ENCODE results near the gene INSYN2B. TPM values are rescaled to one million over a fixed set of nuclear protein-coding genes. Genes with fewer than 3 reads are reported as not detected.

The INSYN2B gene
- total and polyA plus RNA-seq, 4 donors, result 0.10 to 0.63 (median 0.12) TPM; not detected in 1

DNA sequence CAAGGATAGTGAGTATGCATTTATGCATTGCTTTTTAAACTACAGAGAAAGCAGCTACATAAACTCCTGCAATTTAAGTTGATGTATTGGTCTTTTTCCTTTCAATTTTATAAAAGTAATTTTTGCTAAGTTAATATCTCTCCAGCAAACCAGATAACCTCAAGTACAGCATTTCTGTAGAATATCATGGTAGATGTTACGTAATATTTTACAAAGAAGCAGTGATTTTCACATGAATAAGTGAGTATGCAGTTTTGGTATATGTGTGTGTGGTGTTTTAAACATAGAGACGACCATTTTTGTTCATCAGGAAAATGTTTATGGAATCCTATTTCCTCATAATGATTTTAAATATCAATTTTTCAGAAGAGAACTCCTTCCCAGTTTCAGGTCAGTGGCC lies 118.9 kb downstream of the INSYN2B start:
- peaks cover 0 to 8% (median 0%) of the 10 kb centered on the region in 5 donors for H3K4me1 ChIP-seq (ENCODE audit: control insufficient read depth in 5 of 5, insufficient read depth in 5 of 5, low read length in 5 of 5)
- H3K4me3 ChIP-seq, result no peak overlapping the region
- peaks cover 0 to 3% (median 0%) of the 10 kb centered on the region in 4 donors for H3K36me3 ChIP-seq (ENCODE audit: control insufficient read depth in 4 of 4, insufficient read depth in 4 of 4, low read length in 4 of 4)
- ATAC-seq (ENCODE audit: insufficient read depth, low FRiP score) (no peak), DNase-seq (no peak)
- H3K27ac ChIP-seq (ENCODE audit: low read depth in 1 of 2, low read length in 1 of 2), result no peak overlapping the region
- no peak overlapping the region for H3K9ac ChIP-seq (ENCODE audit: insufficient read depth in 1 of 2, low read length in 2 of 2)
- TF ChIP-seq, protein P1, sequence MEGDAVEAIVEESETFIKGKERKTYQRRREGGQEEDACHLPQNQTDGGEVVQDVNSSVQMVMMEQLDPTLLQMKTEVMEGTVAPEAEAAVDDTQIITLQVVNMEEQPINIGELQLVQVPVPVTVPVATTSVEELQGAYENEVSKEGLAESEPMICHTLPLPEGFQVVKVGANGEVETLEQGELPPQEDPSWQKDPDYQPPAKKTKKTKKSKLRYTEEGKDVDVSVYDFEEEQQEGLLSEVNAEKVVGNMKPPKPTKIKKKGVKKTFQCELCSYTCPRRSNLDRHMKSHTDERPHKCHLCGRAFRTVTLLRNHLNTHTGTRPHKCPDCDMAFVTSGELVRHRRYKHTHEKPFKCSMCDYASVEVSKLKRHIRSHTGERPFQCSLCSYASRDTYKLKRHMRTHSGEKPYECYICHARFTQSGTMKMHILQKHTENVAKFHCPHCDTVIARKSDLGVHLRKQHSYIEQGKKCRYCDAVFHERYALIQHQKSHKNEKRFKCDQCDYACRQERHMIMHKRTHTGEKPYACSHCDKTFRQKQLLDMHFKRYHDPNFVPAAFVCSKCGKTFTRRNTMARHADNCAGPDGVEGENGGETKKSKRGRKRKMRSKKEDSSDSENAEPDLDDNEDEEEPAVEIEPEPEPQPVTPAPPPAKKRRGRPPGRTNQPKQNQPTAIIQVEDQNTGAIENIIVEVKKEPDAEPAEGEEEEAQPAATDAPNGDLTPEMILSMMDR (IDR thresholded peaks at IDR 0.05; ENCODE audit: control extremely low read depth, extremely low read depth), result no peak
- H3K9me3 ChIP-seq (ENCODE audit: control insufficient read depth in 4 of 4, insufficient read depth in 3 of 4, low read length in 3 of 4), result no peaks in the 10 kb centered on the region
- H3K27me3 ChIP-seq (ENCODE audit: control insufficient read depth in 3 of 3, insufficient read depth in 3 of 3, low read length in 2 of 3), result no peaks in the 10 kb centered on the region
- WGBS, 2 donors, result 71 to 86% methylated on average over 2 of the region's 2 CpGs

DNA sequence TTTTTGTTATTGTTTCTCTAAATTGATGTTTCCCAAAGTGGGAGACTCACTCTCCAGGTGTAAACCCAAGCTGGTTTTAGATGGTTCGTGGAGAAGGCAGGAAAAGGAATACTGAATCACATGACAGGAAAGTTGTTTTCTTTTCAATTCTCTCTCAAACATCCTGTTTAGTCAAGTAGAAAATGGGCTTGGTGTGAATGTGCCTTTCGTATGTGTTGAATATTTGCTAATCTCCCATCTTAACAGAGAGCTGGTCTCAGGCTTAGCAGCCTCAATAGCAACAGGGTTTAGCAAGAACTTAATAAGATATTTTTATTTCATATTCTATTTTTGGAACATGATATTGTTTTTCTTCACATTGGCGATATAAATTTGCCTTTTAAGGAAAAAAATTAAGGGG lies 119.7 kb downstream of the INSYN2B start:
- H3K27me3 ChIP-seq (ENCODE audit: control insufficient read depth in 3 of 3, insufficient read depth in 3 of 3, low read length in 2 of 3), result no peaks in the 10 kb centered on the region
- H3K9ac ChIP-seq (ENCODE audit: insufficient read depth in 1 of 2, low read length in 2 of 2), result no peak overlapping the region
- H3K36me3 ChIP-seq (ENCODE audit: control insufficient read depth in 4 of 4, insufficient read depth in 4 of 4, low read length in 4 of 4), result peaks cover 0 to 3% (median 0%) of the 10 kb centered on the region in 4 donors
- no peak for ATAC-seq (ENCODE audit: insufficient read depth, low FRiP score)
- H3K4me1 ChIP-seq (ENCODE audit: control insufficient read depth in 5 of 5, insufficient read depth in 5 of 5, low read length in 5 of 5), result peaks cover 0 to 8% (median 0%) of the 10 kb centered on the region in 5 donors
- no peak overlapping the region for H3K27ac ChIP-seq (ENCODE audit: low read depth in 1 of 2, low read length in 1 of 2)
- no peak overlapping the region for H3K4me3 ChIP-seq
- no peak for DNase-seq
- H3K9me3 ChIP-seq (ENCODE audit: control insufficient read depth in 4 of 4, insufficient read depth in 3 of 4, low read length in 3 of 4), result no peaks in the 10 kb centered on the region
- TF ChIP-seq, protein P1 (IDR thresholded peaks at IDR 0.05; ENCODE audit: control extremely low read depth, extremely low read depth), result no peak
- 63 to 66% methylated on average over 3 of the region's 3 CpGs for whole genome bisulfite sequencing, 2 donors

DNA sequence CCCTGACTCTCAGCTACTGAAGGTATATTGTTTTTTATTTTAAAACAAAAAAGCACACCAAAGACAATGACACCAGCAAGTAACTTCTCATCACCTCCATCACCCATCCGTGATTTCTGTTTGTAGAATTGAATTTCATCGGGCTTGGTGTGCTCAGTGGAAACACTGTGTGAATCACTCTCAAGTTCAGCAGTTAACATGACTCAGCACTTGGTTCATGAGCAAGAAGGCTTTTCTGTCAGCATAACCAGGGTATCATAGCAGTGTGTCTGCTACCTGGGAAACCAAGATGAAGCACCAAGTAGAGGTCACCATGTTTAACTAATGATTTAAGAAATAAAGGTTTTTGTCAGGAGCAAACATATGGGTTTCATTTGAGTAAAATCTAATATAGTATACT lies 123.7 kb downstream of the INSYN2B start:
- Histone ChIP-seq H3K4me3 (no peak overlapping the region), H3K27me3 (ENCODE audit: control insufficient read depth in 3 of 3, insufficient read depth in 3 of 3, low read length in 2 of 3) (no peaks in the 10 kb centered on the region), H3K27ac (ENCODE audit: low read depth in 1 of 2, low read length in 1 of 2) (no peak overlapping the region), H3K9ac (ENCODE audit: insufficient read depth in 1 of 2, low read length in 2 of 2) (no peak overlapping the region), H3K9me3 (ENCODE audit: control insufficient read depth in 4 of 4, insufficient read depth in 3 of 4, low read length in 3 of 4) (peaks cover 0 to 3% (median 0%) of the 10 kb centered on the region in 4 donors), H3K4me1 (ENCODE audit: control insufficient read depth in 5 of 5, insufficient read depth in 5 of 5, low read length in 5 of 5) (peaks cover 0 to 2% (median 0%) of the 10 kb centered on the region in 5 donors), H3K36me3 (ENCODE audit: control insufficient read depth in 4 of 4, insufficient read depth in 4 of 4, low read length in 4 of 4) (peaks cover 0 to 1% (median 0%) of the 10 kb centered on the region in 4 donors)
- TF ChIP-seq, protein P1 (IDR thresholded peaks at IDR 0.05; ENCODE audit: control extremely low read depth, extremely low read depth), result no peak
- ATAC-seq (ENCODE audit: insufficient read depth, low FRiP score) (no peak), DNase-seq (no peak)
- WGBS, 2 donors, result 76 to 89% methylated on average over 2 of the region's 2 CpGs

DNA sequence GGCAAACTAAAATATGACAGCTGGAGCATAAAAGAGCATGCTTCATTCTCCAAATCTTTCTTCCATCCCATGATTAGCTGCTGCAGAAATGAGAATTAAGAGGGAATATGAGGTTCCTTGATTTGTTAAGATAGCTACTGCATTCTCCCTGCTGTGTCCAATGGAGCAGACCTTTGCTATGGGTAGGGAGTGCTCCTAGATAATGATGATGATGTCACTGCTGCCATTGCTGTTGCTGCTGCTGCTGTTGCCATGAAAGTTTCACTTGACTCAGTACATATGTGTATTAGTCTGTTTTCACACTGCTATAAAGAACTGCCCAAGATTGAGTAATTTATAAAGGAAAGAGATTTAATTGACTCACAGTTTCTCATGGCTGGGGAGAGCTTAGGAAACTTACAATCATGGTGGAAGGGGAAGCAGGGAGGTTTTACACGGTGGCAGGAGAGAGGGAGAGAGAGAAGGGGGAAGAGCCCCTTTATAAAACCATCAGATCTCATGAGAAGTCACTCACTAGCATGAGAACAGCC lies 128.9 kb downstream of the INSYN2B start:
- Histone ChIP-seq H3K9ac (ENCODE audit: insufficient read depth in 1 of 2, low read length in 2 of 2) (no peak overlapping the region), H3K4me3 (no peak overlapping the region), H3K27ac (ENCODE audit: low read depth in 1 of 2, low read length in 1 of 2) (no peak overlapping the region), H3K4me1 (ENCODE audit: control insufficient read depth in 5 of 5, insufficient read depth in 5 of 5, low read length in 5 of 5) (no peaks in the 10 kb centered on the region), H3K9me3 (ENCODE audit: control insufficient read depth in 4 of 4, insufficient read depth in 3 of 4, low read length in 3 of 4) (peaks cover 0 to 12% (median 5%) of the 10 kb centered on the region in 4 donors), H3K27me3 (ENCODE audit: control insufficient read depth in 3 of 3, insufficient read depth in 3 of 3, low read length in 2 of 3) (no peaks in the 10 kb centered on the region), H3K36me3 (ENCODE audit: control insufficient read depth in 4 of 4, insufficient read depth in 4 of 4, low read length in 4 of 4) (peaks cover 0 to 1% (median 0%) of the 10 kb centered on the region in 4 donors)
- DNase-seq (no peak), ATAC-seq (ENCODE audit: insufficient read depth, low FRiP score) (no peak)
- WGBS, 2 donors, result 42 to 79% methylated on average over 1 of the region's 1 CpG
- TF ChIP-seq, protein P1 (IDR thresholded peaks at IDR 0.05; ENCODE audit: control extremely low read depth, extremely low read depth), result no peak
